Measurements from ENCODE around the gene TBL1X. TPM values are rescaled to one million over a fixed set of nuclear protein-coding genes. Genes with fewer than 3 reads are reported as not detected.

TBL1X gene
- total RNA-seq, 1 donor from 2014 or later: 15.4 TPM

- H3K27ac ChIP-seq: no peak overlapping the region
- H3K36me3 ChIP-seq: peaks cover 0 to 19% of the 10 kb centered on the region in 2 donors
- intact Hi-C loops (cut with DNase I): no loop called here
- no peaks in the 10 kb centered on the region for H3K27me3 ChIP-seq
- no peak for DNase-seq (ENCODE audit: low spot score in 2 of 2)
- TF ChIP-seq, protein P1, sequence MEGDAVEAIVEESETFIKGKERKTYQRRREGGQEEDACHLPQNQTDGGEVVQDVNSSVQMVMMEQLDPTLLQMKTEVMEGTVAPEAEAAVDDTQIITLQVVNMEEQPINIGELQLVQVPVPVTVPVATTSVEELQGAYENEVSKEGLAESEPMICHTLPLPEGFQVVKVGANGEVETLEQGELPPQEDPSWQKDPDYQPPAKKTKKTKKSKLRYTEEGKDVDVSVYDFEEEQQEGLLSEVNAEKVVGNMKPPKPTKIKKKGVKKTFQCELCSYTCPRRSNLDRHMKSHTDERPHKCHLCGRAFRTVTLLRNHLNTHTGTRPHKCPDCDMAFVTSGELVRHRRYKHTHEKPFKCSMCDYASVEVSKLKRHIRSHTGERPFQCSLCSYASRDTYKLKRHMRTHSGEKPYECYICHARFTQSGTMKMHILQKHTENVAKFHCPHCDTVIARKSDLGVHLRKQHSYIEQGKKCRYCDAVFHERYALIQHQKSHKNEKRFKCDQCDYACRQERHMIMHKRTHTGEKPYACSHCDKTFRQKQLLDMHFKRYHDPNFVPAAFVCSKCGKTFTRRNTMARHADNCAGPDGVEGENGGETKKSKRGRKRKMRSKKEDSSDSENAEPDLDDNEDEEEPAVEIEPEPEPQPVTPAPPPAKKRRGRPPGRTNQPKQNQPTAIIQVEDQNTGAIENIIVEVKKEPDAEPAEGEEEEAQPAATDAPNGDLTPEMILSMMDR (IDR thresholded peaks at IDR 0.05): no peak
- no peak overlapping the region for H3K4me3 ChIP-seq
- H3K9me3 ChIP-seq: no peaks in the 10 kb centered on the region
- H3K4me1 ChIP-seq: no peaks in the 10 kb centered on the region
These were observed 192.9 kb downstream of the TBL1X start for GRCh38 chrX:9657590-9658256.

GRCh38 chrX:9658409-9658808 is 193.6 kb downstream of the TBL1X start:
- no peaks in the 10 kb centered on the region for H3K27me3 ChIP-seq
- TF ChIP-seq, protein P1 (IDR thresholded peaks at IDR 0.05): no peak
- peaks cover 0 to 19% of the 10 kb centered on the region in 2 donors for H3K36me3 ChIP-seq
- no peak overlapping the region for H3K4me3 ChIP-seq
- H3K9me3 ChIP-seq: no peaks in the 10 kb centered on the region
- H3K27ac ChIP-seq: no peak overlapping the region
- H3K4me1 ChIP-seq: no peaks in the 10 kb centered on the region
- no peak for DNase-seq (ENCODE audit: low spot score in 2 of 2)
- intact Hi-C loops (cut with DNase I): no loop called here

- Histone ChIP-seq H3K27ac (no peak overlapping the region), H3K9me3 (no peaks in the 10 kb centered on the region), H3K4me1 (no peaks in the 10 kb centered on the region), H3K36me3 (peaks cover 0 to 14% of the 10 kb centered on the region in 2 donors), H3K27me3 (no peaks in the 10 kb centered on the region), H3K4me3 (no peak overlapping the region)
- TF ChIP-seq, protein P1 (IDR thresholded peaks at IDR 0.05): no peak
- no peak for DNase-seq (ENCODE audit: low spot score in 2 of 2)
- intact Hi-C loops (cut with DNase I): no loop called here
These were observed 194.8 kb downstream of the TBL1X start for GRCh38 chrX:9659571-9660195.

GRCh38 chrX:9662148-9662547 is 197.3 kb downstream of the TBL1X start:
- DNase-seq (ENCODE audit: low spot score in 2 of 2): no peak
- Histone ChIP-seq H3K27ac (no peak overlapping the region), H3K36me3 (peaks cover 0 to 3% of the 10 kb centered on the region in 2 donors), H3K4me1 (peaks cover 0 to 2% of the 10 kb centered on the region in 2 donors), H3K27me3 (no peaks in the 10 kb centered on the region), H3K4me3 (no peak overlapping the region), H3K9me3 (no peaks in the 10 kb centered on the region)
- intact Hi-C loops (cut with DNase I): no loop called here
- TF ChIP-seq, protein P1 (IDR thresholded peaks at IDR 0.05): no peak

DNA sequence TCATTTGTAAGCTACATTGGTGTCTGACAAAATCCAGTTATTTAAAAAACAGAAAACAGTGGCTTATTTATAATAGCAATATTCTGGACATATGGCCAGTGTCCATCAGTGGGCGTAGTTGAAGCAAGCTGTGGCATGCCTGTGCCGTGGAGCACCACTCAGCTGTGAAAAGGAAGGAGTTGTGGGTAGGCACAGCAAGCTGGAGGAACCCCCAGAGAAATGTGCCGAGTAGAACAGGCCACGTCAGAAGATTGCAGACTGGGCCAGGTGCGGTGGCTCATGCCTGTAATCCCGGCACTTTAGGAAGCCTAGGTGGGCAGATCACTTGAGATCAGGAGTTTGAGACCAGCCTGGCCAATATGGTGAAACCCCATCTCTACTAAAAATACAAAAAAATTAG is 198.4 kb downstream of the TBL1X start:
- Histone ChIP-seq H3K4me3 (no peak overlapping the region), H3K9me3 (no peaks in the 10 kb centered on the region), H3K27me3 (no peaks in the 10 kb centered on the region), H3K36me3 (no peaks in the 10 kb centered on the region), H3K4me1 (peaks cover 2 to 6% of the 10 kb centered on the region in 2 donors), H3K27ac (no peak overlapping the region)
- intact Hi-C loops (cut with DNase I): no loop called here
- TF ChIP-seq, protein P1 (IDR thresholded peaks at IDR 0.05): no peak
- no peak for DNase-seq (ENCODE audit: low spot score in 2 of 2)
